Measurements from ENCODE around the gene EIF4ENIF1.

Gene EIF4ENIF1

DNA sequence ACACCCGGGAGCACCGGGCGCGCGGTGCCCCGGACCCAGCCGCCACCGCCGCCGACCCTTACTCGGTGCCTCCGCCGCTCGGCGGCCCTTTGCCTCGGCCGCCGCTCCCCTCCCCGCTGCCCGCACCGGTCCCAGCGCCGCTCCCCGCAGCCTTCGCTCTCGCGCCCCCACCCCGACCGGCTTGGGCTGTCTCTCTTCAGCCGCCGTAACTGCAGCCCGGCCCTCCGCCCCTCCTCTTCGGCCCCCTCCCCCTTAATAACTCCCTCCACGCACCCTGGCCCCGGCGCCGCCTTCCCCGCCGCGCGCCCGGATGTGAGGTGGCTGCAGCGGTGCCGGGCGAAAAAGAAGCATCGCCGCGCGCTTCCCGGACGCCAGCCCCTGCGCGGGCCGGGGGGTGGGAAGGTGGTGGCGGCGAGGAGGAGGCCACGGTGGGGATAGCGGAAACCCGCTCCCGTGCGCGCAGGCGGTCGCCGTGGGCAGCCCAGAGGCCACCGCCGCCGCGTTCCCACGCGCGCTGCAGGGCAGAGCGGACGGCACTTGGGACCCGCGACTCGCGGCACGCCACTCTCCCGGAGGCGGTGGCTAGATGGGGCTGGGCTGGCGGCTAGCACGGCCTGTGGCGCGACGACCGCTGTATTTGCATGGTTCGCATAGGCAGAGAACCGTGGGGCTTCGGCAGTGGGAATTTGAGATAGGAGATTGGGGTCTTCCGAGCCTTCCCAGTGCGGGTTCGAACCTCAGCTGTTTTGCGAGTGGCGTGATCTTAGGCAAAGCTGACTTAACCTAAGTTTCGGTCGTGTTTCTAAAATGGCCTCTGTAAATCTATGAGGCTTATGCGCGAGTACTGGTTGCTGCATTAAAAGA, at the start of gene EIF4ENIF1:
TSS of gene EIF4ENIF1 (minus strand) at position 211 of the 864 bp plus-strand sequence. CDS start 1,124 bp downstream, outside the sequence.
- peak within 1 kb of the TSS; percentile 14 for H2AFZ ChIP-seq (ENCODE audit: low read depth, low read length, severe bottlenecking)

GRCh38 chr22:31538815-31539214, 49.2 kb upstream of the EIF4ENIF1 start:
- H3K4me2 ChIP-seq (ENCODE audit: low read depth, low read length, poor library complexity, severe bottlenecking), result no peak overlapping the region
- H3K9me2 ChIP-seq (replicated peaks; ENCODE audit: insufficient read depth, low read length), result no peaks in the 10 kb centered on the region
- H3K36me3 ChIP-seq (ENCODE audit: low read length), result no peaks in the 10 kb centered on the region

More for the DNA sequence above, at the start of gene EIF4ENIF1:
- peaks cover 44% of the 10 kb centered on the region for H3F3A ChIP-seq (ENCODE audit: insufficient read depth)
- H3K9me2 ChIP-seq (replicated peaks; ENCODE audit: insufficient read depth, low read length), result no peaks in the 10 kb centered on the region
- peaks cover 26% of the 10 kb centered on the region for H3K79me2 ChIP-seq (ENCODE audit: insufficient read depth, low read length)
- no peaks in the 10 kb centered on the region for H3K27me3 ChIP-seq (ENCODE audit: low read length)
- H3K4me3 ChIP-seq (ENCODE audit: insufficient read depth, low read length, poor library complexity, severe bottlenecking), result peak within 1 kb of the TSS; percentile 62
- peak within 1 kb of the TSS; percentile 89 for H3K9ac ChIP-seq (ENCODE audit: low read length)
- no peaks in the 10 kb centered on the region for H4K20me1 ChIP-seq (ENCODE audit: low read depth, low read length)
- H3K27ac ChIP-seq (ENCODE audit: low read depth, low read length), result peak within 1 kb of the TSS; percentile 92
- peak within 1 kb of the TSS; percentile 78 for H3K4me2 ChIP-seq (ENCODE audit: low read depth, low read length, poor library complexity, severe bottlenecking)
- TF ChIP-seq, protein P1, sequence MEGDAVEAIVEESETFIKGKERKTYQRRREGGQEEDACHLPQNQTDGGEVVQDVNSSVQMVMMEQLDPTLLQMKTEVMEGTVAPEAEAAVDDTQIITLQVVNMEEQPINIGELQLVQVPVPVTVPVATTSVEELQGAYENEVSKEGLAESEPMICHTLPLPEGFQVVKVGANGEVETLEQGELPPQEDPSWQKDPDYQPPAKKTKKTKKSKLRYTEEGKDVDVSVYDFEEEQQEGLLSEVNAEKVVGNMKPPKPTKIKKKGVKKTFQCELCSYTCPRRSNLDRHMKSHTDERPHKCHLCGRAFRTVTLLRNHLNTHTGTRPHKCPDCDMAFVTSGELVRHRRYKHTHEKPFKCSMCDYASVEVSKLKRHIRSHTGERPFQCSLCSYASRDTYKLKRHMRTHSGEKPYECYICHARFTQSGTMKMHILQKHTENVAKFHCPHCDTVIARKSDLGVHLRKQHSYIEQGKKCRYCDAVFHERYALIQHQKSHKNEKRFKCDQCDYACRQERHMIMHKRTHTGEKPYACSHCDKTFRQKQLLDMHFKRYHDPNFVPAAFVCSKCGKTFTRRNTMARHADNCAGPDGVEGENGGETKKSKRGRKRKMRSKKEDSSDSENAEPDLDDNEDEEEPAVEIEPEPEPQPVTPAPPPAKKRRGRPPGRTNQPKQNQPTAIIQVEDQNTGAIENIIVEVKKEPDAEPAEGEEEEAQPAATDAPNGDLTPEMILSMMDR (IDR thresholded peaks at IDR 0.05; ENCODE audit: insufficient read depth, low read length, poor library complexity, severe bottlenecking), result no peak
- no peak for TF ChIP-seq EZH2phosphoT487 (conservative IDR thresholded peaks at IDR 0.05; ENCODE audit: low read length)
- H3K36me3 ChIP-seq (ENCODE audit: low read length), result peaks cover 4% of the 10 kb centered on the region
- no peaks in the 10 kb centered on the region for H3K9me3 ChIP-seq (ENCODE audit: insufficient read depth, low read length)

GRCh38 chr22:31537019-31537535, 47.4 kb upstream of the EIF4ENIF1 start:
- H3K27me3 ChIP-seq (ENCODE audit: low read length), result no peaks in the 10 kb centered on the region
- H3K4me3 ChIP-seq (ENCODE audit: insufficient read depth, low read length, poor library complexity, severe bottlenecking), result no peak overlapping the region
- H3K27ac ChIP-seq (ENCODE audit: low read depth, low read length), result no peak overlapping the region
- H2AFZ ChIP-seq (ENCODE audit: low read depth, low read length, severe bottlenecking), result no peak overlapping the region
- no peaks in the 10 kb centered on the region for H3K9me2 ChIP-seq (replicated peaks; ENCODE audit: insufficient read depth, low read length)
- H3K9ac ChIP-seq (ENCODE audit: low read length), result no peak overlapping the region
- TF ChIP-seq, protein P1 (IDR thresholded peaks at IDR 0.05; ENCODE audit: insufficient read depth, low read length, poor library complexity, severe bottlenecking), result no peak
- no peak for TF ChIP-seq EZH2phosphoT487 (conservative IDR thresholded peaks at IDR 0.05; ENCODE audit: low read length)
- no peaks in the 10 kb centered on the region for H3K9me3 ChIP-seq (ENCODE audit: insufficient read depth, low read length)
- no peaks in the 10 kb centered on the region for H3F3A ChIP-seq (ENCODE audit: insufficient read depth)
- no peaks in the 10 kb centered on the region for H3K79me2 ChIP-seq (ENCODE audit: insufficient read depth, low read length)
- H3K36me3 ChIP-seq (ENCODE audit: low read length), result no peaks in the 10 kb centered on the region; the same call in 1 of the 2 replicates
- no peak overlapping the region for H3K4me2 ChIP-seq (ENCODE audit: low read depth, low read length, poor library complexity, severe bottlenecking)
- H4K20me1 ChIP-seq (ENCODE audit: low read depth, low read length), result no peaks in the 10 kb centered on the region

More at GRCh38 chr22:31538815-31539214, 49.2 kb upstream of the EIF4ENIF1 start:
- no peaks in the 10 kb centered on the region for H3K27me3 ChIP-seq (ENCODE audit: low read length)
- no peak overlapping the region for H3K27ac ChIP-seq (ENCODE audit: low read depth, low read length)
- no peaks in the 10 kb centered on the region for H3K9me3 ChIP-seq (ENCODE audit: insufficient read depth, low read length)
- no peaks in the 10 kb centered on the region for H3K79me2 ChIP-seq (ENCODE audit: insufficient read depth, low read length)
- no peak for TF ChIP-seq EZH2phosphoT487 (conservative IDR thresholded peaks at IDR 0.05; ENCODE audit: low read length)
- TF ChIP-seq, protein P1 (IDR thresholded peaks at IDR 0.05; ENCODE audit: insufficient read depth, low read length, poor library complexity, severe bottlenecking), result no peak
- no peak overlapping the region for H3K4me3 ChIP-seq (ENCODE audit: insufficient read depth, low read length, poor library complexity, severe bottlenecking)
- no peak overlapping the region for H2AFZ ChIP-seq (ENCODE audit: low read depth, low read length, severe bottlenecking)
- no peak overlapping the region for H3K9ac ChIP-seq (ENCODE audit: low read length)
- H4K20me1 ChIP-seq (ENCODE audit: low read depth, low read length), result no peaks in the 10 kb centered on the region
- H3F3A ChIP-seq (ENCODE audit: insufficient read depth), result no peaks in the 10 kb centered on the region

Measured in SU-DHL-6 (cell line).